ENCODE measurements around the gene MAP2K1. TPM values are rescaled to one million over a fixed set of nuclear protein-coding genes. Genes with fewer than 3 reads are reported as not detected.
"Not testable (repeated sequence)": the region's sequence is repeated elsewhere in the genome, so short reads cannot be mapped to it uniquely, and the experiment has no call there.

Gene MAP2K1
- total and polyA plus RNA-seq, 8 donors = 46.3 to 60.4 (median 52.8) TPM

DNA sequence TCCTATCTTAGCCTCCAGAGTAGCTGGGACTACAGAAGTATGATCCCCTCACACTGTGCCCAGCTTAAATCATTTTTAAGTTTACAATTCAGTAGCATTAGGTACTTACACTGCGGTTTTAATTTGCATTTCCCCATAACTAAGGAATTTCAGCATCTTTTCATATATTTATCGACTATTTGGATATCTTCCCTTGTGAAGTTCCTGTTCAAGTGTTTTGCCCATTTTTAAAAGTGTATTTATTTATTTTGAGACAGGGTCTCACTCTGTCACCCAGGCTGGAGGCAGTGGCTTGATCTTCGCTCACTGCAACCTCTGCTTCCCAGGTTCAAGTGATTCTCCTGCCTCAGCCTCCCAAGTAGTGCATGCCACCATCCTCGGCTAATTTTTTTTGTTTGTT lies 12.5 kb upstream of the MAP2K1 start:
- H3K27ac ChIP-seq = no peak overlapping the region
- intact Hi-C loops (cut with DNase I) = no loop called here
- no peak overlapping the region for H3K4me3 ChIP-seq
- TF ChIP-seq, protein P1, sequence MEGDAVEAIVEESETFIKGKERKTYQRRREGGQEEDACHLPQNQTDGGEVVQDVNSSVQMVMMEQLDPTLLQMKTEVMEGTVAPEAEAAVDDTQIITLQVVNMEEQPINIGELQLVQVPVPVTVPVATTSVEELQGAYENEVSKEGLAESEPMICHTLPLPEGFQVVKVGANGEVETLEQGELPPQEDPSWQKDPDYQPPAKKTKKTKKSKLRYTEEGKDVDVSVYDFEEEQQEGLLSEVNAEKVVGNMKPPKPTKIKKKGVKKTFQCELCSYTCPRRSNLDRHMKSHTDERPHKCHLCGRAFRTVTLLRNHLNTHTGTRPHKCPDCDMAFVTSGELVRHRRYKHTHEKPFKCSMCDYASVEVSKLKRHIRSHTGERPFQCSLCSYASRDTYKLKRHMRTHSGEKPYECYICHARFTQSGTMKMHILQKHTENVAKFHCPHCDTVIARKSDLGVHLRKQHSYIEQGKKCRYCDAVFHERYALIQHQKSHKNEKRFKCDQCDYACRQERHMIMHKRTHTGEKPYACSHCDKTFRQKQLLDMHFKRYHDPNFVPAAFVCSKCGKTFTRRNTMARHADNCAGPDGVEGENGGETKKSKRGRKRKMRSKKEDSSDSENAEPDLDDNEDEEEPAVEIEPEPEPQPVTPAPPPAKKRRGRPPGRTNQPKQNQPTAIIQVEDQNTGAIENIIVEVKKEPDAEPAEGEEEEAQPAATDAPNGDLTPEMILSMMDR (IDR thresholded peaks at IDR 0.05) = no peak
- H3K36me3 ChIP-seq = no peaks in the 10 kb centered on the region
- peaks cover 0 to 12% of the 10 kb centered on the region in 2 donors for H3K9me3 ChIP-seq
- ATAC-seq = no peak
- no peak for DNase-seq
- H3K27me3 ChIP-seq = no peaks in the 10 kb centered on the region
- peaks cover 0 to 21% of the 10 kb centered on the region in 2 donors for H3K4me1 ChIP-seq

DNA sequence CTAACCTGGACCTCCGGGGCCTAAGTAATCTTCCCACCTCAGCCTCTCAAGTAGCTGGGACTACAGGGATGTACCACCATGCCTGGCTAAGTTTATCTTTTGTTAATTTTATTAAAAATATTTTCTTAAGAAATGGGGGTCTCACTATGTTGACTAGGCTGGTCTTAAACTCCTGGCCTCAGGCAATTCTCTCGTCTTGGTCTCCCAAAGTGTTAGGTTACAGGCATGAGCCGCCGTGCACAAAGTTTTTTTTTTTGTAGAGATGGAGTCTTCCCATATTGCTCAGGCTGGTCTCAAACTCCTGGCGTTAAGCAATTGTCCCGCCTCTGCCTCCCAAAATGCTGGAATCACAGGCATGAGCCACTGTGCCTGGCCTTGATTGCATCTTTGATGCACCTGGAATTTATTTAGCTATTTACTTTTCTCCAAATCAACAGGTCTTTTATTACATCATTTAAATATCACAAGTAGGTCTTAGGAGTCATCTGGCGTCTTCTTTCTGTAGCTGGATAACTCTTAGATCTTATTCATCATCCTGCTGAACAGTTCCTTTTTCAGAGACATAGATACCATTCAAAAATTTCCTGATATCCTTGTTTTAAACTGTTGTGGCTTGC lies 7.8 kb upstream of the MAP2K1 start:
- Histone ChIP-seq H3K36me3 (no peaks in the 10 kb centered on the region), H3K27me3 (no peaks in the 10 kb centered on the region), H3K4me1 (no peaks in the 10 kb centered on the region), H3K9me3 (peaks cover 0 to 10% of the 10 kb centered on the region in 2 donors), H3K27ac (no peak overlapping the region), H3K4me3 (no peak overlapping the region)
- ATAC-seq (no peak), DNase-seq (no peak)
- intact Hi-C loops (cut with DNase I) = no loop called here
- TF ChIP-seq, protein P1 (IDR thresholded peaks at IDR 0.05) = no peak

DNA sequence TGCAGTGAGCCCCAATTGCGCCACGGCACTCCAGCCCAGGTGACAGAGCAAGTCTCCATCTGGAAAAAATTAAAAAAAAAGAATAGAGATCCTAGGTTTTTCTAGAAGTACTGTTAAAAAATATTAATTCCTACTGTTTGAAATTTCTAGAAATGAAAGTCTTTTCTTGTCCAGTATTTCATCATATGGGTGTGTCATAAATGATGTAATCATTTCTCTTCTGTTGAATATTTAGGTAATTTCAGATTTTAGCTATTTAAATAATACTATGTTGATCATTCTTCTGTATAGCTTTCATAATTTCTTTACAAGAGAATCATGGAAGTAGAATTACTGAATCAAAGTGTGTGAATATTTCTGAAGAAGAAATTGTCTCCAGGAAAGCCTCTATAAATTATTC lies 5.3 kb upstream of the MAP2K1 start:
- DNase-seq; intact Hi-C loops (cut with DNase I); H3K4me3 ChIP-seq; ATAC-seq; H3K4me1 ChIP-seq; H3K27me3 ChIP-seq; H3K27ac ChIP-seq; H3K36me3 ChIP-seq; H3K9me3 ChIP-seq: not testable (repeated sequence)

DNA sequence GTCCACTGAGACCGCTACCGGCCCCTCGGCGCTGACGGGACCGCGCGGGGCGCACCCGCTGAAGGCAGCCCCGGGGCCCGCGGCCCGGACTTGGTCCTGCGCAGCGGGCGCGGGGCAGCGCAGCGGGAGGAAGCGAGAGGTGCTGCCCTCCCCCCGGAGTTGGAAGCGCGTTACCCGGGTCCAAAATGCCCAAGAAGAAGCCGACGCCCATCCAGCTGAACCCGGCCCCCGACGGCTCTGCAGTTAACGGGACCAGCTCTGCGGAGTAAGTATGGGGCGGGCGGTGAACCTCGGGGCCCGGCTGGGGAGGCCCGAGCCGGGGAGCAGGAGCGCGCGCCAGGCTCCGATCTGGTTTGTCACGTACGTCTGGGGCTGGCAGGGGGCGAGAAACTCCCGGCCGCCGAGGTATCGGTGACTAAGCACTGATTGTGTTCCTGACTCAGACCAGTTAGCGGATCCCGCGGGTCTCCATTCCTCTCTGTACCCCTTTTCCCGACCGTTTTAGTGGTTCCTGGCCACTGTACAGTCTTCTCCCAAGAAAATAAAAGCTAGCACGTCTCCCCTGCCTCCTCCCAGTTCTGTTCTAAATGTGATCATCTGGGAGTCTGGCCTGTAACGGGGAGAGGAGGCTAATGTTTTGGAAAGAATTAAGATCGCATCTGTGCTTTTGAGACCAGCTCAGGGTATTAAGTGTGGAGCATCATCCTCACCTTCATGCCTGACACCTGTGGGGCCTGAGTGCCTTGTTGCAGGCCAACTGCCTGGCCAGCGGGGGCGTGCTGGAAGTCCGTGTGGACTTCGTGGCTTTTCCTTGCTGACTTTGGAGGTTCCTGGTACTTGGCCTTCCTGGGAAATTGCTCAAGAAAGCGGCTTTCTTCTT lies 691 bp downstream of the MAP2K1 start:
- intact Hi-C loops (cut with DNase I) = no loop called here
- peaks cover 9 to 53% of the 10 kb centered on the region in 2 donors for H3K4me1 ChIP-seq

DNA sequence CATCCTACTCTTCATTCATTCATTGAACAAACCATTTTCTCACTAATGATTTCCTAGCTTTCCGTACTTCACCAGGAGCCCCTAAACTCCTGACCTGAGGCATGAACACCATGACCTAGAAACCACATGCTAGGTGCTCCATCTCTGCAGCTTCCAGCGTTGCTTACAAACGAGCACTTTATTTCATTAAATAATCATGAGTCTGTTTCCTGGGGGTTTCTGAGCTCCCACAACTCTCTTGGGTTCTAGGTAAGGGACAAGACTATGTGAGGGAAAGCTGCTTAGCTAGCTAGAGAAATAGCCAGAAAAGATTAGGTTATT lies 1.3 kb downstream of the MAP2K1 start:
- H3K4me1 ChIP-seq = peaks cover 9 to 59% of the 10 kb centered on the region in 2 donors
- no peak for ATAC-seq
- no peaks in the 10 kb centered on the region for H3K9me3 ChIP-seq
- intact Hi-C loops (cut with DNase I) = no loop called here
- H3K4me3 ChIP-seq = peak overlapping the region; percentile 77 to 79
- H3K27me3 ChIP-seq = no peaks in the 10 kb centered on the region
- DNase-seq = no peak
- H3K27ac ChIP-seq = peak overlapping the region; percentile 89 to 96
- H3K36me3 ChIP-seq = no peaks in the 10 kb centered on the region
- TF ChIP-seq, protein P1 (IDR thresholded peaks at IDR 0.05) = no peak

More for the DNA sequence above, 691 bp downstream of the MAP2K1 start:
- TF ChIP-seq, protein P1 (IDR thresholded peaks at IDR 0.05) = peak in 1 of 2 donors; percentile 32
- ATAC-seq (peak; percentile 50), DNase-seq (peak in 3 of 4 donors; percentile 50 to 92 (median 66))
- Histone ChIP-seq H3K4me3 (peak overlapping the region; percentile 77 to 79), H3K27ac (peak overlapping the region; percentile 89 to 96), H3K36me3 (no peaks in the 10 kb centered on the region), H3K27me3 (no peaks in the 10 kb centered on the region), H3K9me3 (no peaks in the 10 kb centered on the region)

All from left lung (tissue), 10 donors.